ENCODE measurements around the gene CBY3.
"Not testable (repeated sequence)": the region's sequence is repeated elsewhere in the genome, so short reads cannot be mapped to it uniquely, and the experiment has no call there.

The CBY3 gene

DNA sequence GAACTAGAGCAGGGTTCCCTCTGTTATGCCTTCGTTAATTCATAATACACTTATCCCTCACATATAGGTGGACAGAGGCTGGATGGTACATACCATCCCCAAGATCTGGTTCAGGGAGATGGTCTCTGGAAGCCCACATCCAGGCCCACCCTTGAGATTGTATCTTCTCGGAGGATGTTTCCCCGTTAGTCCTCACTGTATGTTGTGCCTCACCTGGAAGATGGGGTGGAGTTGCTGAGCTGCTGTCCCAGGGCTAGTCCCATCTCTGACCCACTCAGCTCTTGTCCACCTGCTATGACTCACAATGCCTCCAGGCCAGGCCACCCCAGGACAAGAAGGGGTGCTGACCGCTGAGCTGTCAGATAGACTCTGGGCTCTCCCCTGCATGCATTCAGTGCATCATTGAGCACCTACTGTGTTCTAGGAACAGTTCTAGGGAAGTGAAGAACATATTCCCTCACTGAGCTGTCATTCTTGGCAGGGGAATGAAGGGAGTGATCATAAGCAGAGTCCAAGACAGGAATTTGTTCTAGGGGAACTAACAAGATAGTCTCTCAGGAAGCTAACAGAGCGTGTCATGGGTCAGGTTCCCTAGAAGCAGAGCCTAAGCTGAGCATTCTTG lies at the start of gene CBY3:
Gene CBY3 (minus strand): TSS at position 255 of the 622 bp plus-strand sequence. CDS start 116 bp downstream, at position 139.
- DNase-seq: no peak

DNA sequence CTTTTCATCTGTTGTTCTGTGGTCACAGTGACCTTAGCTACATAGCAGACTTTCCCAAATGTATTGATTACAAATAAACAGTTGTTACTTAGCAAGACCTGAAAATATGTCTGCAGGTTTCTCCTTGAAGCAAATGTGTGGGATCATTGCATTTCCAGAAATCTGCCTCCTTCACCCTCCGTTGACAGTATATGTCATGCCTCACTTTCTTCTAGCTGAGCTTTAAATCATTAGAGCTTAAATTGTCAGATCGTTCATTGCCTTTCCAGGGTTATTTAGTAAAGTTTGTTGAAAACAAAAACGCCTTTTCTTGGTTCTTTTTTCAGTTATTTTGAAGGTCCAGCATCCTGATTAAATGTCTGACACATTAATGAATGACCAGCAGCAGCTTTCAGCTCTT lies 49.5 kb upstream of the CBY3 start:
- no peak for DNase-seq

DNA sequence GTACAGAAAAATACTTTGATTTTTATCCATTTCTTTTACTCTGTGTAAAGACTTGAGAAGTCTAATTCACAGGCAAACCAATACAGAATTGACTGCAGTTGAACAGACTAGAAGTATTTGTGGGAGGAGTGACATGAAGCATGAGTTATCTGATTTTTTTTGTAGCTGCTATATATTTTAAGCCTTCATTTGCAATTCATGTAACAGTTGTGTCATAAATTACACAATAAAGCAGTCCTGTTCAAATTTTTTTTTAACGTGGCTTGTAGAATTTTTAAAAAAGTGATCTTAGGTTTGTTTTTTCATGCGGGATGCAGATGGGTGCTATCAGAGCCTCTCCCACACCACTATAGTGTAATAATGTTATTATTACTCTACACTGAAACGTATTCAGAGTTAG lies 48.9 kb upstream of the CBY3 start:
- no peak for DNase-seq

DNA sequence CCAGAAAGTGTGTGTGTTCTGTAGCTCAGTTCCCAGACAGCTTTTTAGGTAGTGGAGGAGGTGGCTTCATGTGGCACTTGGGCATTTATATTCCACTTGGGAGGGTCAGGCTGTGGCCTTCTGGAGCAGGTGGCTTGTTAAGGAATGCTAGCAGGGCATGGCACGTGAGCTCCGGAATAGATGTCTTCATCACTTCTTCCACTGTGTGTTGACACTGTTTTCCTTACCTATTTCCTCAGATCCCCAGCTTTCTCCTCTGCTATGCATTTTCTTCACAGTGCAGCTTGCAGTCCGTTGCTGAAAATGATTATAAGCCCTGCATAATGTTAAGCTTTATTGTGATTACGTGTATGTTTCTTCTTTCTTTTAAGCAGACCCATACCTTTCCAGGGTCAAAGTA lies 48.5 kb upstream of the CBY3 start:
- no peak for DNase-seq

DNA sequence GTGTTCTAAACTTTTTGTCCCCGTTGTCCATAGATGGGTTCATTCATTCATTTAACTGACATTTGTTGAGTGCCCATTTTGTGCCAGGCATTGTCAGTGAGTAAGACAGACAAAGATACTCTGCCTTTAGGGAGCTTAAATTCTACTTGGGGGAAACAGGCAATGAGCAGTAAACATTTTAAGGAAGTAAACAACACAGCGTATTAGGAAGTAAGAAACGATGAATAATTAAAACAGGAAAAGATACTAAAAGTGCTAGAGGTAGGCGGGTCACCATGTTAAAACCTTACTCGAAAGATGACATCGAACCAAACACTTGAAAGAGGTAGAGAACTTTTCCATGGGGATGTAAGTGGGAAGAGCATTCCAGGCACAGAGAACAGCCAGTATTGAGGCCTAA lies 46.3 kb upstream of the CBY3 start:
- DNase-seq: no peak

DNA sequence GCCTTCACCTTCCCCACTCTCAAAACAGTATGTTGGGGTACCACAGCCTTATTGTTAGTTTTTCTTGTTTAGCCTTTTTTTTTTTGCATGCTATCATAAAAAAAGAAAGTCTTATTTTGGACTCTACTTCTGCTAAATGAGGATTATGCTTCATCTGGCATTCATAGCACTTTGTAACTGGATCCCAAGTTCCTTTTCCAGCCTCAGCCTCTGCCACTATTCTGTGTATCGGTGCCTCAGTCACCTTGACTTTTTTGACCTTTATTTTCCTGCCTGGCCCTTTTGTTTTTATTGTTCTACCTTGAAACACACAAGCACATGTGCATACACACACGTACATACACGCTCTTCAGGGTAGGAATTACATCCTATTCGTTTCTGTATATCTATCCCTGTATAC lies 43.3 kb upstream of the CBY3 start:
- no peak for DNase-seq

DNA sequence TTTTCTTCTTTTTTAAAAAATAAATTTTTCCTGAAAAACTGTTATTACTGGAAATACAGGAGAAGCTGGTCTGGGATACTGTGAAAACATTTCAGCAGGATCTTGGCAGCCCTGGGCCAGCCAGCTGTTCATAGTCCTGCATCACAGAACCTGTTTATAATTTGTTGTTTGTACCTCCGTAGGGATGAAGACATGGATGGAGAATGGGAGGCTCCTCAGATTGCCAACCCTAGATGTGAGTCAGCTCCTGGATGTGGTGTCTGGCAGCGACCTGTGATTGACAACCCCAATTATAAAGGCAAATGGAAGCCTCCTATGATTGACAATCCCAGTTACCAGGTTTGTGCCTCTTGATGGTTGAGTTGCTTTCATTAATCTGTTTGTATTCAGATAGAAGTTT lies 39.4 kb upstream of the CBY3 start:
- no peak for DNase-seq

DNA sequence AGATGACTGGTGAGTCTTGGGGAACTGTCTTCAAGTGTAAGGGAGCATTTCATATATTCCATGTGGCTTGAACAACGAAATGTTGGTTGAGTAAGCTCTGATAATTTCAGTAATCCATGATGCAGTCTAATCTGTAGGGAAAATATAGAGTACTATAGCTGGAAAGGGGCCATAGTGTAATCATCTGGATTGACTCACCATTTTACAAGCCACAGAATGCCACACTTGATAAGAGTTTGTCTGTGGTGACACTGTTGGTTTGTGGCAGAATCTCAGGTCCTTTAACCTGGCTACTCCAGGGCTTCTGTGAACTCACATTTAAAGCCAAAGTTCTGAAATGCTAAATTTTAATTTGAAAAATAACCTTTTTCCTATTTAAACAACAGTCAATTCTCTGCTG lies 35.5 kb upstream of the CBY3 start:
- no peak for DNase-seq

DNA sequence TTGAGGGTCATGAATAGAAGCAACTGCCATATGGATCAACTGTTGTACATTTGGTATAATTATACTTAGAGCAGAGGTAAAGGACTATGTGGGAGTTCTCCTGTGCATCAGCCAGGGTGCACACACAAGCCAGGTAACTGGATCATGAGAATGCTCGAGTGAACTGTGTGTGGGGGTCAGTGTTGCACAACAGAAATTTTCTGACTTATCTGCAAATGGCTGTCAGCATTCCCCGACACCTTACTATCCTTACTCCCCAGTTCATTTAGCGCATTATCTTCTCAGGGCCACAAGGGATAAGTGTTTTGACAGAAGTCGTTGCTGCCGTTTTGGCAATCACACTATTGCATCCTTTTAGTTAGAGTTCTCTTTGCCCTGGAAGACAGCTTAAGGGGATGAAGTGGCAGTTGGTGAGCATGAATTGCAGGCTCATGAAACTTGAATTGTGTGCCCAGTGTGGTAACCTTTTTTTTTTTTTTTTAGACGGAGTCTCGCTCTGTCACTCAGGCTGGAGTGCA lies 19.6 kb upstream of the CBY3 start:
- no peak for DNase-seq

DNA sequence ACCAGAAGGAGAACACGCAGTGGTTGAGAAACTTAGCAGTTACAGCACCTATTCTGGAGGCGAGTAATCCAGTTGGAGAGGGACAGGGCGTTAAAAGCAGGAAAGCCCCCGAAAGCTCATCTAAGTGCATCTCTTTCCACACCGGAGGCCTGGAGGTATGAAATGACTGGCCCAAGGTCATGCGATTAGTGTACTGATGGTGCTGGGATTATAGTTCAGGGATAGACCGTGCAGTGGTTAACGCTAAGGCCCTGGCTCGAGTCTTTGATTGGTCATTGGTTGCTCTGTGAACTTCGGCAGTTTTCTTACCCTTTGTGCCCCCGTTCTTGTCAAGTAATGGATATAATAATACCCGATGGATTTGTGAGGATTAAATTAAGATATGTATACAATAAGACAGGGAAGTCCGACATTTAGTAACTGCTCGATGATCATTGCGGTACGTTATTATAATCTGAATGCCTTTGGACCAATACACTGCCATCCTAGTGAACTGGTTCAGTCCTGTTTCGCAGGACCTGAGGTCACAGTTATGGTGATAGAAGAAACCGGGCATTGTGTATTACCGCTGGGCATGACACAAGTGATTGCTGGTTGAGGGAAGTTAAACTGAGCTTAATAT lies 18.9 kb upstream of the CBY3 start:
- no peak for DNase-seq

DNA sequence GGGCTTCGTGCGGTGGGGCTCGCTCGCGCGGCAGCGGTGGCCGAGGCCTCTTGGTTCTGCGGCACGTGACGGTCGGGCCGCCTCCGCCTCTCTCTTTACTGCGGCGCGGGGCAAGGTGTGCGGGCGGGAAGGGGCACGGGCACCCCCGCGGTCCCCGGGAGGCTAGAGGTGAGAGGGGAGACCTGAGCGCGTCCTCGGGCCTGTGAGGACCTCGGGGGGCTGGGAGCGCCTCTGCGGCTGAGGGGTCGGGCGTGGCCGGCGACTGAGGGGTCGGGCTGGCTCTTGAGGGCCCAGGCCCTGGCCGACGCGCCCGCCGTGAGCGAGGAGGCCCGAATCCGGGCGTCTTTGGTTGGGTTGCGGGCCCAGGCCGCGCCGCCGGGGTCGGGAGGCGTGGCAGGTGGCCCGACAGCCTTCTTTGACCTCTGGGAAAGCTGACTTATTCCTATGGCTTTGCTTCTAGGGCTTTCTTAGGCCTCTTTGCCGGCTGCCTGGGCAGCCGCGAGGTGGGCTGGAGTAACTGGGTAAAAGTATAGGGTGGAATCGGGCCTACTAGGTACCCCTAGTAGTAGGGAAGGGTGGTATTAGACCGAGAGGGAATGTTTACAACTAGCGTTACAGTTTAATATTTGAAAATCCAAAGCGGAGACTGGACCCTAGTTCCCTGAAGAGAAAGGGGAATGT lies 18.2 kb upstream of the CBY3 start, which contains the start of gene CANX:
Gene CANX (plus strand): TSS at position 33 of the 681 bp plus-strand sequence. CDS start 6,715 bp downstream, outside the sequence.
- DNase-seq: no peak

DNA sequence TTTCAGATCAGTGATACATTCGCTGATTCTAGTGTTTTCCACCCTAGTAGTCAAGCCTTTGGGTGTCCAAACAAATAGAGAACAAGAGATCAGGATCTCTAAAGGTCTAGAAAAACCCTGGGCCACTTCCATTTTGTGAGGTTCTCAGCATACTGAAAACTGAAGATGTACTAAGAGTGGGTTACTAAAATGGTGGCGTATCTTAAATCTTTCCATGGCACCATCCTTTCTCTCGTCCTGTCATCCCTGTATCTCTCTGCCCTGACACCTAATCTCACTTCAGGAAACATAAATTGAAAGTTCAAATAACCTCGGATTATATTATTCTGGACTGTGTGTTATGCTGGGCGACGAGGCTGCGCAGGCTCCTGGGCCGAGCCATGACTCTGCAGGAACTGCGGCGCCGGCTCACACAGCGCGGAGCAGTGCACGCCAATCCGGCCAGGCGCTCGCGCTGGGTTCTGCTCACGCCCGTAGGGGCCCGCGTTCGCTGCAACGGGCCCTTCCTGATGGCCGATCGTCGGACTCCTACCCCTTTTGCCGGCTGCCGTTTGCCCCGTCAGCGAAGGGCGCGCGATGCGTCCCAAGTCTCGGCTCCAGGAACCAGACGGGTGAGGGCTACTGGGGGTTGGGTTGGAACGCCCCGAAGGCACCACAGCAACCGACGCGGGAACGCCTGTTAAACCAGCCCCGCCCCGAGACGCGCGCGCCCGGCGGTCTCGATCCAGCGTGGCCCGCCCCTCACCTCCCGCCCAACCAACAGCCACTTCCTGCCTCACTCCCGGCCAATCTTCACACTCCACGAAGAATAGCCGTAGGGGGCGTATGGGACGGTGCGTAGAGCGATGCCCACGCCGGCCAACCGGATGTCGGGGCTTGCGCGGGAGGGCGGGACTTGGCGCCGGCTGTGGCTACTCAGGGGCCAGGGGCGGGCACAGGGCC lies 17.4 kb upstream of the CBY3 start:
- DNase-seq: peak; percentile 89

DNA sequence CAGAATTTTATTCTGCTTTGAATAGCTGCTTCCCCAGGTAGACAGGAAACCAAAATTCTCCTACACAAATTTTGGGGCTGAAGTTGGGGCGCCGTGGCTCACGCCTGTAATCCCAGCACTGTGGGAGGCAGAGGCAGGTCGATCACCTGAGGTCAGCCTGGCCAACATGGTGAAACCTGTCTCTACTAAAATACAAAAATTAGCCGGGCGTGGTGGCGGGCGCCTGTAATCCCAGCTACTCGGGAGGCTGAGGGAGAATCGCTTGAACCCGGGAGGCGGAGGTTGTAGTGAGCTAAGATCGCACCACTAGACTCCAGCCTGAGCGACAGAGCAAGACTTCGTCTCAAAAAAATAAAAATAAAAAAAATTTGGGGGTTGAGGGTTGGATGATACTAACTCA lies 16.7 kb upstream of the CBY3 start:
- not testable (repeated sequence) for DNase-seq

DNA sequence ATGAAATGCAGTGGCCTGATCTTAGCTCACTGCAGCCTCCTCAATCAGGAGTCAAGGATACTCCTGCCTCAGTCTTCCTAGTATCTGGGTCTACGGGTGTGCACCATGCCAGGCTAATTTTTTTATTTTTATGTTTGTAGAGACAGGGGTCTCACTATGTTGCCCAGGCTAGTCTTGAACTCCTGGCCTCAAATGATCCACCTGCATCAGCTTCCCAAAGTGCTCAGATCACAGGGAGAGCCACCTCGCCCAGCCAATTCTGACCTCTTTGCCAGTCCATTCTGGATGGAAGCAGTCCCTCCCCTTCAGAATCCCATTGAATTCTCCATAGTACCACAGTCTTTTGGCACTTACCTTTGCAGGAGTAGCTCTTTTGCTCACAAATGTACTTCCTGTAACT lies 16.3 kb upstream of the CBY3 start:
- no peak for DNase-seq

DNA sequence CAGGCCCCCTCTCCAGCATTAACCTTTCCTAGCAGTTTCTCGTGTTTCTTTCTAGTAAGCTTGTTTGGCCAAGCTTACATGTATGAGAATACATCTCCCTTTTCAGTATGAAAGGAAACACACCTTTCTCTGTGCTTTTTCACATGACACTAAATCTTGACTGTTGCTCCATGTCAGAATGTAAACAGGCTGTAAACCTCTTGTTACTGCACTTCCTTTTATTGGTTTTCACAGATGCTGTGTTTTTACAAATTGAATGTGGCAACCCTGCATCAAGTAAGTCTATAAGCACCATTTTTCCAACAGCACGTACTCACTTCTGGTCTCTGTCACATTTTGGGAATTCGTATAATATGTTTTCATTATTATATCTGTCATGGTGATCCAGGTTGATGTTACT lies 15.8 kb upstream of the CBY3 start:
- no peak for DNase-seq

DNA sequence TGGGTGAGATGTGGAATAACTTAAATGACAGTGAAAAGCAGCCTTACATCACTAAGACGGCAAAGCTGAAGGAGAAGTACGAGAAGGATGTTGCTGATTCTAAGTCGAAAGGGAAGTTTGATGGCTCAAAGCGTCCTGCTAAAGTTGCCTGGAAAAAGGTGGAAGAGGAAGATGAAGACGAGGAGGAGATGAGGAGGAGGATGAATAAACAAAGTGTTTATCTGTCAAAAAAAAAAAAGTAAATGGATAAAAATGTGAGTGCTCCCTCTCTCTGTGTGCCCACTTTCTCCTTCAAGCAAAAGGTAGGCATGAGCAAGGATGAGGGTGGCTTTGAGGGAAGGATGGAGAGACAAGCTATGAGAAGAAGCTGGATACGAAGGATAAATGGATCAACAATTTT lies 13.7 kb upstream of the CBY3 start:
- no peak for DNase-seq

DNA sequence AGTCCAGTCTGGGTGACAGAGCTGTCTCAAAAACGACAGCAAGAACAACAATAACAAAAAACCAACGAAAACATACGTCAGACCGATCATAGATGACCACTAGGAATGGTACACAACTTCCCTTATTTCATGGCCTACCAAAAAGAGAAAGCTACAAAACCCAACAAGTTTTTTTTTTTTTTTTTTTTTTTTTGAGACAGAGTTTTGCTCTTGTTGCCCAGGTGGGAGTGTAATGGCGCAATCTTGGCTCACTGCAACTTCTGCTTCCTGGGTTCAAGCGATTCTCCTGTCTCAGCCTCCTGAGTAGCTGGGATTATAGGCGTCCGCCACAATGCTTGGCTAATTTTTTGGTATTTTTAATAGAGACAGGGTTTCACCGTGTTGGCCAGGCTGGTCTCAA lies 8.4 kb upstream of the CBY3 start:
- DNase-seq: not testable (repeated sequence)

DNA sequence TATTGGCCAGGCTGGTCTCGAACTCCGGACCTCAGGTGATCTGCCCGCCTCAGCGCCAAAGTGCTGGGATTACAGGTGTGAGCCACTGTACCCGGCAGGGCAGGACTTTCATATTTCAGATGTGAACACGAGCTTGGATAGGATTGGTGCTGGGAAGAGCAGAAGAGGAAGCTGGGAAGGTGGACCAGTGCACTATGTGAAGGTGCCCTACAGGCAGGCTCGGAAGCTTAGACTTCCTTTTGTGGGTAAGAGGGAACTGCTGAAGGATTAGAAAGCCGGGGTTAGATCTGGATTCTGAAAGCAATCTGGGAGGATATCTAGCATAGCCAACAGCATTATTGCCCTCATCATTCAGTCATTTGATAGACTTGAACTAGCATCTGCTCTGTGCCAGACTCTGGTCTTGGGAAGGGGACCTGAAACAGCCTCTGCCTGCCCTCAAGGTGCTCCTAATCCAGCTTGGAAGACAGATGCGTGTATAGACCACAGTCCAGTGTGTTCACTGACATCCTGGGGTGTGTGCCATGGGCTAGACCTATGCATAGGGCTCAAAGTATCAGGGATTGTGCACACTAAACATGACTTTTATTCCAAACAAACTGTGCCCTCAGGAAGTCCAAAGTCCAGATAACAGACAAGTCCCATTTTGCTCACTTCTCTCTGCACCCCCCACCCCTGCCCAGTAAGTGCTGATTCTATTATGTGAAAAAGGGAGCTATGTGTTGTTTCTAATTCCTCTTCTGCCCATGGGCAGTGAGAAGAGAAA lies 637 bp downstream of the CBY3 start:
- DNase-seq: no peak

DNA sequence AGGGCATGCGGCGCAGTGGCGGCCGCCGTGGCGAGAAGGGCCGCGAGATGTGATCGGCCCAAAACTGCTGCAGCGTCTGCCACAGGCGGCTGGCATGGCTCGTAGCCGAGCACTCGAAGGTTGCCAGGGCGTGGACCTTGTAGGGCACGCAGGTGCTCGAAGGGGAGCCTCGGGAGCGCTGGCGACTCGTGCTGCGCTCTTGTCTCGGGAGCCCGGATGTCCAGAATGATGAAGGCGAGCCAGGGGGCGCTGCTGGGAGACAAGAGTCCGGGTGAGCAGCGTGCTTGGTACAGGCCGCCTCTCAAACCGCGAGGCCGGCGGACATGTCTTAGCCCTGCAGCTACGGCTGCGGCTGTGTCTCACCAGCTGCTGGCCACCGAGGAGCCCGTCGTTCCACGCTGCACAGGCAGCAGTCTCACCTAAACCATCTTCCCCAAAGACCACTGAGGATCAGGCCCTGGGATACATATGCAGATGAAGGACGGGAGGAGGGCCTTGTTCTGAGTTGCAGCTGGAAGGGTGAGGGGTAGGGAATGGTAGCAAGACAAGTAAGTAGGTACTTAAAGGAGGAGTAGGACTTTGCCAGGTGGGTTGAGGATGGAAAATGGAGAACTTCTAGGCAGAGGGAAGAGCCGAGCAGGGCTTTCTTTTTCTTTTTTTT lies 1.7 kb downstream of the CBY3 start:
- DNase-seq: peak; percentile 52

DNA sequence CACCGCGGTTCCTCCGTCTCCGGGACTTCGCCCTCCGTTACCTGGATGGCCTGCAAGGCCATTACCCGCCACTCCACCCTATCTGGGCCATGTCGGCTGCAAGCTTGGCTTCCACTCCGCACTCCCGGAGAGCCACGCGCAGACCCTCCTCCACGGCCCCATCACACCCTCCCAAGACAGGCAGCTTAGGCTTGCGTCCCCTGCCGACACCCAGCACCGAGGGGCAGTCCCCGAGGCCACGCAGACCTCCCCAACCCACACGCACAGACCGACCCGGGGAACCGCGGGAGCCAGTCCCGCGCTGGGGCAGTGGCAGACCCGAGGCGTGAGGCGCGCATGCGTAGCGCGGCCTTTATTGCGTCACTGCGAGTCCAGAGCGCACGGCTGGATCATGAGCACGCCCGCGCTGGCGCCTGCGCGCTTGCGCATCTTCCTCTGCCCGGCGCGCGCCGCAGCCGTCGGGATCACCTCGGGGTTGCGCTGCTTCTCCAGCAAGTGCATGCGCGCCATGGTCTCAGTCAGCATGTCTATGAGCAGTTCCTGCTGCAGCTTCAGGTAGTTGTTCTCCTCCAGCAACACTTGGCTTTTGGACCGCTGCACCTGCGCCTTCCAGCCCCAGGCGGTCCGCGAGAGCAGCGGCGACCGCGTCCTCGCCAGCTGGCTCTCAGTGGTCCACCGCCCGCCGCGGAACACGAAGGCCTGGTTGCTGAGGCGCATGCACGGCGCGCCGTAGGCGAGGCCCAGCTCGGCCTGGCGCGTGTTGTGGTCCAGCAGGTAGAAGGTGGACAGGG lies 2.4 kb downstream of the CBY3 start:
- DNase-seq: peak; percentile 79

DNA sequence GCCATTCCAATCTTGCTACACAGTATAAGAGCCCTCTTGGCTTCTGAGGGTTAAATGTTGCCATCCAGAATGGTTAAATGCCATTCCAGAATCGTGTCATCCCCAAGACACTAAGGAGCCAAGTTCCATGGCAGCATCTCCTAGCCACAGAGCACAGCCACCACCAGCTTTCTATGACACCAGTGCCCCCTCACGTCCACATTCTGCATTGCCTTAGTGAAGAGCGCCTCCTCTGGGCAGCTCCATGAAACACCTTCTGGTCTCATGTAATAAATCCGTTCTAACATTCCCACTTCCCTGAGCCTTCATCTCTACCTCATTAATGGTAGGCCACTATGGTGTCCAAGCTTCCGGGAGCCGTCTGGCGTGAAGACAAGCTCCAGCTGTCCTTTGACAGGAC lies 12.4 kb downstream of the CBY3 start:
- no peak for DNase-seq
